IPS DF 4.7 (cell line): ENCODE measurements around the gene RUNX1.

Experiments
- DNase-seq: peaks from one replicate; pipeline ENCODE4 v3.0.0-alpha.2; 2013; ENCODE audit warnings: low spot score; ENCODE audit errors: extremely low read depth

RUNX1 gene

GRCh38 chr21:34857874-34858273 lies 191.2 kb downstream of the RUNX1 start:
- DNase-seq, result no peak

- no peak for DNase-seq
These were observed 191.9 kb downstream of the RUNX1 start for GRCh38 chr21:34857122-34857713.

- DNase-seq, result no peak
These were observed 196.7 kb downstream of the RUNX1 start for GRCh38 chr21:34852448-34852847.

- no peak for DNase-seq
These were observed 198.9 kb downstream of the RUNX1 start for GRCh38 chr21:34850166-34850690.

GRCh38 chr21:34846601-34847112 lies 202.4 kb downstream of the RUNX1 start:
- no peak for DNase-seq

GRCh38 chr21:34845521-34846451 lies 203.3 kb downstream of the RUNX1 start:
- DNase-seq, result no peak

- DNase-seq, result no peak
These were observed 204.2 kb downstream of the RUNX1 start for GRCh38 chr21:34844924-34845238.

GRCh38 chr21:34844013-34844923 lies 204.8 kb downstream of the RUNX1 start:
- no peak for DNase-seq

GRCh38 chr21:34843562-34843961 lies 205.5 kb downstream of the RUNX1 start:
- DNase-seq, result no peak

- DNase-seq, result no peak
These were observed 207.9 kb downstream of the RUNX1 start for GRCh38 chr21:34841154-34841553.

- DNase-seq, result no peak
These were observed 208.4 kb downstream of the RUNX1 start for GRCh38 chr21:34840693-34841092.

GRCh38 chr21:34838956-34839820 lies 209.9 kb downstream of the RUNX1 start:
- DNase-seq, result no peak

GRCh38 chr21:34836933-34837505 lies 212.1 kb downstream of the RUNX1 start:
- no peak for DNase-seq

GRCh38 chr21:34836103-34836932 lies 212.8 kb downstream of the RUNX1 start:
- DNase-seq, result no peak

- no peak for DNase-seq
These were observed 213.6 kb downstream of the RUNX1 start for GRCh38 chr21:34835526-34835925.

GRCh38 chr21:34834852-34835501 lies 214.1 kb downstream of the RUNX1 start:
- no peak for DNase-seq

GRCh38 chr21:34834290-34834689 lies 214.8 kb downstream of the RUNX1 start:
- no peak for DNase-seq

- no peak for DNase-seq
These were observed 215.6 kb downstream of the RUNX1 start for GRCh38 chr21:34833465-34833864.
